Stimulated activated CD4-positive, alpha-beta T cell treated with anti-CD3 and anti-CD28 coated beads, TNF-alpha, amount 100 ng/mL, for 48 hours (primary cell): ENCODE measurements around the gene YPEL3.
"Not testable (repeated sequence)": the region's sequence is repeated elsewhere in the genome, so short reads cannot be mapped to it uniquely, and the experiment has no call there.

Experiments
- DNase-seq, 3 donors: peaks; one replicate each; pipeline ENCODE4 v3.0.0-alpha.2; 2020; ENCODE audit warnings: low read depth in 3 of 3

YPEL3 gene, protein sequence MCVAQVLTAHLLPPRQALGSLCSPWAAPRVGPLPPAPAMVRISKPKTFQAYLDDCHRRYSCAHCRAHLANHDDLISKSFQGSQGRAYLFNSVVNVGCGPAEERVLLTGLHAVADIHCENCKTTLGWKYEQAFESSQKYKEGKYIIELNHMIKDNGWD

DNA sequence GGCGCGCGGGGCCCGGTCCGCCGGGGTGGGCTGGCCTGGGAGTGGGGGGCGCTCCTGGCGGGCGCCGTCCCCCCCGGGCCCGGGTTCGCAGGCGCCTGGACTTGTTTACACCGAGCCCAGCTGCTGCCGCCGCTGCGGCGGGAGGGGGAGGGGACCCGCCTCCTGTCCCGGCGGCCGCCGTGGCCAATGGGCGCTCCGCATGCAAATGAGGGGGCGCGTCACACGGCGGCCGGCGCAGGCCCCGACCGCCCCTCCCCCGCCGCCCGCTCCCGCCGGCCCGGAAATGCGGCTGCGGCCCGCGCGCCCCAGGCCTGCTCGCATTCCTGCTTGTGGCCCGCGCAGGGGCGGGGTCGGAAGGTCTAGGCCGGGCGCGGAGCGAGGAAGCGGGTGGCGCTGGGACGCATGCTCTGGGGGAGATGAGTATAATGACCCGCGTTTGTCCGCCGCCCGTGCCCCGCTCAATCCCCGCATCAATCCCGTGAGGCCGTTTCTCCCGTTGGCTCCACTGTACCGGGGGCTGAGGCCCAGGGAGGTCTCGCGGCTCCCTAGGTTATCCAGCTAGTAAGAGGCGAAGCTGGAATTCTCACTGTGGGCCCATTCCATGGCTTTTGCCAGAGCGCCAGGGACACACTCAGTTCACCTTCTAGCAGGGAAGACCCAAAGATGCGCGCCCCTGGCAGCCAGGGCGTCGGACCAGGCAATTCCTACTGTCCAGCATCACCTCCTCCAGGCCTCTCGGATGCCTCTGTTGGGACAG is at the start of gene YPEL3:
YPEL3 (minus strand) TSS at position 109 of the 757 bp plus-strand sequence. CDS start 731 bp downstream, outside the sequence.
- peak; percentile 73 to 91 (median 79) for DNase-seq

- DNase-seq: no peak
Measured at GRCh38 chr16:30145657-30146056, 49.6 kb upstream of the YPEL3 start.

DNA sequence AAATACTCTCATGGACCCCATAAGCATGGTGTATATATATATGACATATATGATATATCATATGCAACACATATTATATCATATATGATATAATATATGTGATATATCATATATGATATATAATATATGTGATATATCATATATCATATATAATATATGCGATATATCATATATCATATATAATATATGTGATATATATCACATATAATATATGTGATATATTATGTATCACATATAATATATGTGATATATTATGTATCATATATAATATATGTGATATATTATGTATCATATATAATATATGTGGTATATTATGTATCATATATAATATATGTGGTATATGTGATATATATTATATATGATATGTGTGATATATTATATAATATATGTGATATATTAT is 48.9 kb upstream of the YPEL3 start:
- no peak for DNase-seq

DNA sequence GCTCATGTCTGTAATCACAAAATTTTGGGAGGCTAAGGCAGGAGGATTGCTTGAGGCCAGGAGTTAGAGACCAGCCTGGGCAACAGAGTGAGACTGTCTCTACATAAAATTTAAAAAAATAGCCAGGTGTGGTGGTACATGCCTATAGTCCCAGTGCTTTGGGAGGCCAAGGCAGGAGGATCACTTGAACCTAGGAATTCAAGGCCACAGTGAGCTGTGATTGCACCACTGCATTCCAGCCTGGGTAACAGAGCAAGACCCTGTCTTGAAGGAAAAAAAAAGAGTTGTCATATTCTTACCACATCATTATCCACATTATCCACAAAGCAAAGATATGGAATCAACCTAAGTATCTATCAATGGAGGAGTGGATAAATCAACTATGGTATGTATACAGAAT is 48.0 kb upstream of the YPEL3 start:
- no peak for DNase-seq

DNA sequence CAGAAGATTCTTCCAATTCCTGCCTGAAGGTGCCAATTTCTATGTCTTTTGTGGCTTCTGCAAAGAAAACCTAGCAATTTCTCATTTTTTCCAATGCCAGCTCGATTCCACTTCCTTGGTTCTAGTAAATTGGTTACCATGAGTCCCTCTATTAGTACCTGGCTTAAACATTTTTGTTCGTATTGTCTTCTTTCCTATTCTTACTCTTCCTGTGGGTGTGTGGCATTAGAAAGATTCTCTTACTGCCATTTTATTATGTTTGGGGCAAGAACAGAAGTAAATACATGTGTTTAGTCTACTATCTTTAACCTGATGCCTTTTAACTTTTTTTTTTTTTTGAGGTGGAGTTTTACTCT is 47.3 kb upstream of the YPEL3 start:
- DNase-seq: no peak

- DNase-seq: no peak
Measured at GRCh38 chr16:30142672-30143346, 46.8 kb upstream of the YPEL3 start.

DNA sequence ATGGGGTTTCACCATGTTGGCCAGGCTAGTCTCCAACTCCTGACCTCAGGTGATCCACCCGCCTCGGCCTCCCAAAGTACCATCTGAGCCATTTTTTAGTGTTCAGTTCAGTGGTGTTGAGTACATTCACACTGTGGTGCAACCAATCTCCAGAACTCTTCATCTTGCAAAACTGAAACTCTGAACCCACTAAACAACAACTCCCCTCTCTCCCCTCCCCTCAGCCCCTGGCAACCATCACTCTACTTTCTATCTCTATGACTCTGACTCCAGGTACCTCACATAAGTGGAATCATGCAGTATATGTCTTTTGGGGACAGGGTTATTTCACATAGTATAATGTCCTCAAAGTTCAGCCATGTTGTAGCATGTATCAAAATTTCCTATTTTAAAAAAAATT is 45.7 kb upstream of the YPEL3 start:
- DNase-seq: no peak

- DNase-seq: no peak
Measured at GRCh38 chr16:30139583-30140481, 43.8 kb upstream of the YPEL3 start.

- no peak for DNase-seq
Measured at GRCh38 chr16:30137897-30138296, 41.9 kb upstream of the YPEL3 start.

DNA sequence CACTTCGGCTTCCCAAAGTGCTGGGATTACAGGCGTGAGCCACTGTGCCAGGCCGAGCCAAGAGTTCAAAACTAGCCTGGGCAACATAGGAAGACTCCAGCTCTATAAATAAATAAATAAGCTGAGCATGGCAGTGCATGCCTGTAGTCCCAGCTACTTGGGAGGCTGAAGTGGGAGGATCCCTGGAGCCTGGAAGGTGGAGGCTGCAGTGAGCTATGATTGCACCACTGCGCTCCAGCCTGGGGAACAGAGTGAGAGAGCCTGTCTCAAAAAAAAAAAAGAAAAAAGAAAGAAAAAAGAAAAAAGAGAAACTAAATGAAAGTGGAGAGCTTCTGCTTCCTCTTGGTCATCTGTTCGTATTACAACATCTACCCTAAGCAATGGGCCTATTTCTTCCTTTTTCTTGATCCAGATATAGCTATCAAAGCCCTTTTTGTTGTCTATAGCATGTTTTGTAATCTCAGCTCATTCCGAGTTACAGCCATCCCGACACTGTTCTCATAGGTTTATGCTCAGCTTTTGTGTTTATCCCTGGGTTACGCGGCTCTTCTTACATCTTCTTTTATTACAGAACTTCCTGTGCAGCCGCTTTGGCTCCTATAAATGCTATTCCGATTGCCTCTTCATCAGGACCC is 41.1 kb upstream of the YPEL3 start:
- DNase-seq: no peak

DNA sequence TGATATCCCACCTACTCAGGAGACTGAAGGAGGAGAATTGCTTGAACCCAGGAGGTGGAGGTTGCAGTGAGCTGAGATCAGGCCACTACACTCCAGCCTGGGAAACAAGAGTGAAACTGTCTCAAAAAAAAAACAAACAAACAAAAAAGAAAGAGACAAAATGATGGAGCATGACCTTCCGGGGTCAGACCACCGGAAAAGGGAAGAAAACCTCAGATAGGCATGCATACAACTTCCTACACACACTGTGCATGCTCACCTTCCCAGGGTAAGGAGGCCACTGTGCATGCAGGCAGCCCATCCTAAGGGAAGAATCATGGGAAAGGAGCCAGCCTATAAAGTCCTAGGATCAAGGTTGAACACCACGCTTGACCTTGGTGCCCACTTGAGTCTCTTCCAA is 36.6 kb upstream of the YPEL3 start:
- DNase-seq: no peak

DNA sequence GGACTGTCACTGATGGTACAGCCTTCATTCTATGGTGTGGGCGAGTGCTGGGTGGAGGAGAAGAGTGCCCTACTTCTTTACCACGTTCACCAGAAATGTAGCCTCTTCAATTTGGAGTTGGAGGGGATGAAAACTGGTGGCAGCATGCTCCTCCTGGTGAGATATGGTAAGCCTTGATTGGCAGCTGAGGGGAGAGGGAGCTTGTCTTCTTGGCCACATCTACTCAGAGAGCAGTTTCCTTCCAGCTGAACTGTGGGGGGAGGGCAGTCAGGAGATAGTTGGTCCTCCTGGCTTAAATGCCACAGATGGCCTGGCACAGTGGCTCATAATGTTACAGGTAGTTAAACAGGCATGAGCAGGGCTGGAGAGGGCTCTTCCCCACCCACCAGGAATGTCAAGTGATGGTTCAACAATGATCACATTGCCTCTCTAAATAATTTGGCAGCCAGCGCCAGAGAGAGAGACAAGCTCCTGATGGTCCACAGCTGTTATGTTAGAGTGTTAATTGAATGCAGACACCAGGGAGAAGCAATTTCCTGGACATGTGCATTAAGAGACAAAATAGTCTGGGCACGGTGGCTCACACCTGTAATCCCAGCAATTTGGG is 36.0 kb upstream of the YPEL3 start:
- no peak for DNase-seq

DNA sequence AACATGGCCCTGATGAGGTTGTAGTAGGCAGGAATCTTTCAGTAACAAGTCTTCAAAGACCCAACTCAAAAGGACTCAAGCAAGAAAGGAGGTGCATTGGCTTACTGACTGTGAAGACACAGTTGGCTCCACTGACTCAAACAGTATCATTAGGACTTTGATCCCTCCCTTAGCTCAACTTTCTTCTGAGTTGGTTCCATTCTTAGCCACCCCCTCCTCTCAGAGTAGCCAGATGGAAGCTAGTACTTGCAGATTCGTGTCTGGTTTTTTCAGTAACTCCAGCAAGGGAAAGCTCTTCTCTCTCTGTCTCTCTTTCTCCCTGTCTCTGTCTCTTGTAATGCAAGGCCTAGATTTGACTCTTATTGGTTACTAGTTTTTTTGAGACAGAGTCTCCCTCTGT is 32.0 kb upstream of the YPEL3 start:
- no peak for DNase-seq

DNA sequence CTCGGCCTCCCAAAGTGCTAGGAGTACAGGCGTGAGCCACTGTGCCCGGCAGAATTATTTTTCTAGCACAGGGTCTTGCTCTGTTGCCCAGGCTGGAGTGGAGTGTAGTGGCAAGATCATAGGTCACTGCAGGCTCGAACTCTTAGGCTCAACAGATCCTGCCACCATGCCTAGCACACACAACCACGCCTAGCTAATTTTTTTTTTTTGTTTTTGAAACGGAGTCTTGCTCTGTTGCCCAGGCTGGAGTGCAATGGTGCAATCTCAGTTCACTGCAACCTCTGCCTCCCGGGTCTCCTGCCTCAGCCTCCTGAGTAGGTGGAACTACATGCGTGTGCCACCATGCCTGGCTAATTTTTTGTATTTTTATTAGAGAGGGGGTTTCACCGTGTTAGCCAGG is 29.7 kb upstream of the YPEL3 start:
- DNase-seq: not testable (repeated sequence)

GRCh38 chr16:30124985-30125379 is 29.0 kb upstream of the YPEL3 start:
- no peak for DNase-seq

- DNase-seq: peak in 1 of 3 donors; percentile 17
Measured at GRCh38 chr16:30122604-30123160, 26.7 kb upstream of the YPEL3 start.

DNA sequence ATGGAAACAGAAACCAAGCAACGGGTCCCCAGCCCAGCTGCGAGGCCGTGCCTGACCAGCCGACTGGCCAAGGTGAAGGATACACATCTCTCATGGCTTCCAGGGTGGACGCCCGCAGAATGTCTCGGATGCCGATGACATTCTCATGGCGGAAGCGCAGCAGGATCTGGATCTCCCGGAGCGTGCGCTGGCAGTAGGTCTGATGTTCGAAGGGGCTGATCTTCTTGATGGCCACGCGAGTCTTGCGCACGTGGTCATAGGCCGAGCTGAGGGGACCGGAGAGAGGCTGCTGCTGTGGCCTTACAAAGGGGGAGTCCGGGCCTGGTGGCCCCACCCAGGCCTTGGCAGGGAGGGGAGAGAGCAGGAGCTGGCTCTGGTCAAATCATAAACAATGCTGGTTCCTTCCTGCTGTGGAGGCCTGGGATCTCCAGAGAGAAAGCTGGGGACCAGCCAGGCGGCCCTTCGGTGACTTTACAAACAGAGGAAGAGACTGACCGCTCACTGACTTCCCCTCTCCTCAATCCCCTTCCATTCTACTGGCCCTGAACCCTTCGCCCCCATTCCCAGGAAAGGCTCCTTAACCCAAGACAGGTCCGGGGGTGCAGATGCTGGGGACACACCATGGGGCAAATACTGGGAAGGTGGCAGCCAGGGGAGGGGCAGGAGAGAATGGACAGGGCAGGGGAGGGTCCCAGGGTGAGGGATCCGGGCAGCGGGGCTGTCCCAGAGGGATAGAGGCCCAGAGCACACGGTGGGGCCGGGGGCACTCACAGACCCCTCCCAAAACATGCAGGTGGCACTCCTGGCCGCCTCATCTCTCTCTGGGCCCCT is 25.9 kb upstream of the YPEL3 start:
- DNase-seq: no peak

- DNase-seq: no peak
Measured at GRCh38 chr16:30120340-30121105, 24.5 kb upstream of the YPEL3 start.

DNA sequence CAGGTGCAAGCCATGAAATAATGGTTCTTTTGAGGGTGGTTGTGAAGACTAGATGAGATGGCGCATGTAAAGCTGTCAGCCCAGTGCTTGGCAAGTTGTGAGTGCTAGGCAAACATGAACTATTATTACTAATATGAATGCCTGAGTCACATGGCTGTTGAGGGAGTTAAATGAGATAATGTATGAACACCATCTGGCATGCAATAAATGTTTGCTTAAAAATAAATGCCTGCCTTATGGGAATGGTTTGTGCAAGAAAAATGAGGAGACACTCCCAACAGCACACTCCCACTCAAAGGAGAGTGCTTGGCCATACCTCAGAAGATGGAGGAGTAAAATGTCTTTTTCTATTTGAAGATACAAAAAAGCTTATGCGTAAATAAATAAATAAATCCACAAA is 23.4 kb upstream of the YPEL3 start:
- no peak for DNase-seq
